Measurements from ENCODE around the gene IL13RA1. TPM values are rescaled to one million over a fixed set of nuclear protein-coding genes. Genes with fewer than 3 reads are reported as not detected.

The IL13RA1 gene
- total RNA-seq, 1 experiment from 2014 or later: 7.2 TPM

- no peak for TF ChIP-seq EZH2 (IDR thresholded peaks at IDR 0.05; ENCODE audit: borderline replicate concordance, low read depth, low read length, poor library complexity, severe bottlenecking)
- no peak for TF ChIP-seq CTCF (conservative IDR thresholded peaks at IDR 0.05; ENCODE audit: low read depth, low read length)
- CTCF ChIA-PET: no interaction called here
Measured at GRCh38 chrX:118694638-118695037, 32.8 kb upstream of the IL13RA1 start.

GRCh38 chrX:118698516-118699170 is 28.8 kb upstream of the IL13RA1 start:
- H3K9me3 ChIP-seq (ENCODE audit: low read depth, low read length, poor library complexity, severe bottlenecking): no peaks in the 10 kb centered on the region
- DNase-seq (ENCODE audit: low spot score): no peak
- H3K27ac ChIP-seq (ENCODE audit: low read depth, low read length, poor library complexity, severe bottlenecking): no peak overlapping the region
- intact Hi-C loops (cut with micrococcal nuclease; ENCODE audit: unreplicated experiment): no loop called here
- no peaks in the 10 kb centered on the region for H3K27me3 ChIP-seq (replicated peaks; ENCODE audit: insufficient read depth, low read depth, low read length, poor library complexity)
- no peaks in the 10 kb centered on the region for H3K4me1 ChIP-seq (ENCODE audit: insufficient read depth, low read length, poor library complexity, severe bottlenecking)
- BruUV-seq (replicated peaks): no TSS peak
- TF ChIP-seq CTCF (conservative IDR thresholded peaks at IDR 0.05; ENCODE audit: low read depth, low read length) (no peak), EZH2 (IDR thresholded peaks at IDR 0.05; ENCODE audit: borderline replicate concordance, low read depth, low read length, poor library complexity, severe bottlenecking) (no peak)
- POLR2A ChIA-PET (ENCODE audit: low non-redundant PET): no interaction called here
- H3K36me3 ChIP-seq (ENCODE audit: insufficient read depth, low read length, poor library complexity, severe bottlenecking): no peaks in the 10 kb centered on the region
- CTCF ChIA-PET: no interaction called here
- no peak overlapping the region for H3K4me3 ChIP-seq (ENCODE audit: low read depth, low read length, poor library complexity, severe bottlenecking)

More at GRCh38 chrX:118694638-118695037, 32.8 kb upstream of the IL13RA1 start:
- Histone ChIP-seq H3K36me3 (ENCODE audit: insufficient read depth, low read length, poor library complexity, severe bottlenecking) (no peaks in the 10 kb centered on the region), H3K4me3 (ENCODE audit: low read depth, low read length, poor library complexity, severe bottlenecking) (no peak overlapping the region), H3K27me3 (replicated peaks; ENCODE audit: insufficient read depth, low read depth, low read length, poor library complexity) (no peaks in the 10 kb centered on the region), H3K27ac (ENCODE audit: low read depth, low read length, poor library complexity, severe bottlenecking) (no peak overlapping the region), H3K9me3 (ENCODE audit: low read depth, low read length, poor library complexity, severe bottlenecking) (no peaks in the 10 kb centered on the region), H3K4me1 (ENCODE audit: insufficient read depth, low read length, poor library complexity, severe bottlenecking) (no peaks in the 10 kb centered on the region)
- BruUV-seq (replicated peaks): no TSS peak
- POLR2A ChIA-PET (ENCODE audit: low non-redundant PET): no interaction called here
- peak; percentile 11 for DNase-seq (ENCODE audit: low spot score)
- intact Hi-C loops (cut with micrococcal nuclease; ENCODE audit: unreplicated experiment): no loop called here

GRCh38 chrX:118702741-118703140 is 24.7 kb upstream of the IL13RA1 start:
- intact Hi-C loops (cut with micrococcal nuclease; ENCODE audit: unreplicated experiment): no loop called here
- DNase-seq (ENCODE audit: low spot score): no peak
- BruUV-seq (replicated peaks): no TSS peak
- no peak overlapping the region for H3K4me3 ChIP-seq (ENCODE audit: low read depth, low read length, poor library complexity, severe bottlenecking)
- no peak overlapping the region for H3K27ac ChIP-seq (ENCODE audit: low read depth, low read length, poor library complexity, severe bottlenecking)
- ChIA-PET CTCF (no interaction called here), POLR2A (ENCODE audit: low non-redundant PET) (no interaction called here)
- no peak for TF ChIP-seq EZH2 (IDR thresholded peaks at IDR 0.05; ENCODE audit: borderline replicate concordance, low read depth, low read length, poor library complexity, severe bottlenecking)
- no peak for TF ChIP-seq CTCF (conservative IDR thresholded peaks at IDR 0.05; ENCODE audit: low read depth, low read length)
- no peaks in the 10 kb centered on the region for H3K4me1 ChIP-seq (ENCODE audit: insufficient read depth, low read length, poor library complexity, severe bottlenecking)
- no peaks in the 10 kb centered on the region for H3K27me3 ChIP-seq (replicated peaks; ENCODE audit: insufficient read depth, low read depth, low read length, poor library complexity)
- no peaks in the 10 kb centered on the region for H3K9me3 ChIP-seq (ENCODE audit: low read depth, low read length, poor library complexity, severe bottlenecking)
- no peaks in the 10 kb centered on the region for H3K36me3 ChIP-seq (ENCODE audit: insufficient read depth, low read length, poor library complexity, severe bottlenecking)
